HUES64 (cell line): ENCODE measurements around the gene SHISA9. TPM values are rescaled to one million over a fixed set of nuclear protein-coding genes. Genes with fewer than 3 reads are reported as not detected.
"Not testable (repeated sequence)": the region's sequence is repeated elsewhere in the genome, so short reads cannot be mapped to it uniquely, and the experiment has no call there.

Experiments
- H3K27ac ChIP-seq: 2 replicates; pipeline ENCODE4 v1.7.0; 2013; ENCODE audit warnings: low read depth, low read length, inconsistent platforms
- H3K27me3 ChIP-seq: 2 replicates; pipeline ENCODE4 v1.6.1; 2013; ENCODE audit warnings: mild to moderate bottlenecking, low read length; ENCODE audit not compliant: insufficient read depth
- H3K36me3 ChIP-seq: 2 replicates; pipeline ENCODE4 v1.6.1; 2013; ENCODE audit warnings: mild to moderate bottlenecking, low read length; ENCODE audit not compliant: insufficient read depth
- H3K4me1 ChIP-seq: 2 replicates; pipeline ENCODE4 v1.6.1; 2013; ENCODE audit warnings: mild to moderate bottlenecking, low read length, moderate library complexity; ENCODE audit not compliant: insufficient read depth
- H3K4me3 ChIP-seq: 2 replicates; pipeline ENCODE4 v1.5.1; 2013; ENCODE audit warnings: mild to moderate bottlenecking, low read length, moderate library complexity
- H3K9ac ChIP-seq: 2 replicates; pipeline ENCODE4 v1.6.1; 2013; ENCODE audit warnings: mild to moderate bottlenecking, low read depth, low read length
- H3K9me3 ChIP-seq: 2 replicates; pipeline ENCODE4 v1.6.1; 2013; ENCODE audit warnings: low read depth, low read length; ENCODE audit not compliant: insufficient read depth
- WGBS: fragments of 150-250, 120-280 bp; methylation state at CpG from one replicate; pipeline ENCODE4 v1.1.7; 2013; ENCODE audit warnings: missing lambda C conversion rate; 5-methylcytosine and 5-hydroxymethylcytosine counted together
- polyA plus RNA-seq, 2 experiments: library from polyadenylated mRNA; stranded (reverse); fragments of 50-300 nt; gene quantifications; one replicate each; pipeline ENCODE4 v1.2.3, GENCODE V29; 2013

Gene SHISA9
- polyA plus RNA-seq (2013, experiment 1 of 2) = 15.7 TPM
- polyA plus RNA-seq (2013, experiment 2 of 2) = 13.5 TPM

DNA sequence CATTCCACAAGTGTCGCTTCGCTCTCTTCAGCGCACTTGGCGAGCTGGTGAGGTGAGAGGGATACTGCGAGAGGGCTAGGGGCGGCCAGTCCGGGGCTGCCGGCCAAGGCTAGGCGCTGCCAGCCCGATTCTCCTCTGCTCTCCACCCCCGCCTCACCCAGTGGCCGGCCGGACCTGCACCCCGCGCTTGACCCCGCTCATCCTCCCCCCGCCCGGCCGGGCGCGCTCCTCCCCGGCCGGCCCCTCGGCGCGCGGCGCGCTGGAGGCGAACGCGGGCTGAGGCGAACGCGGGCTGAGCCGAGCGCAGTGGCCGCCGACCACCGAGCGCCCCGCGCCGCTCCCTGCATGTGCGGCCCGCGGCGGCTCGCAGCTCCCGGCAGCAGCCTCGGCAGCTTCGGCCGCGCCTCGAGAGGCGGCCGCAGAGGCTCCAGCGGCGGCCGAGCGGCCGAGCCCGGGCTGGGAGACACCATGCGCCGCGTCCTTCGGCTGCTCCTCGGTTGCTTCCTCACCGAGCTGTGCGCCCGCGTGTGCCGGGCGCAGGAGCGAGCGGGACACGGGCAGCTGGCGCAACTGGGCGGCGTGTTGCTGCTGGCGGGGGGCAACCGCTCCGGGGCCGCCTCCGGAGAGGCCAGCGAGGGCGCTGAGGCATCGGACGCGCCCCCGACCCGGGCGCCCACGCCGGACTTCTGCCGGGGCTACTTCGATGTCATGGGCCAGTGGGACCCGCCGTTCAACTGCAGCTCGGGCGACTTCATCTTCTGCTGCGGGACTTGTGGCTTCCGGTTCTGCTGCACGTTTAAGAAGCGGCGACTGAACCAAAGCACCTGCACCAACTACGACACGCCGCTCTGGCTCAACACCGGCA is at the start of gene SHISA9:
SHISA9 (plus strand) TSS at position 2 of the 865 bp plus-strand sequence.
- H3K4me1 ChIP-seq = peaks cover 32% of the 10 kb centered on the region
- peaks cover 50% of the 10 kb centered on the region for H3K27me3 ChIP-seq
- peak within 1 kb of the TSS; percentile 75 for H3K9ac ChIP-seq
- under 1% methylated on average over 106 of the region's 110 CpGs for WGBS
- H3K36me3 ChIP-seq = peaks cover 4% of the 10 kb centered on the region; the same call in 1 of the 2 replicates
- no peaks in the 10 kb centered on the region for H3K9me3 ChIP-seq
- H3K4me3 ChIP-seq = peak within 1 kb of the TSS; percentile 87
- H3K27ac ChIP-seq = no peak within 1 kb of the TSS

GRCh38 chr16:12853972-12854371 is 47.4 kb upstream of the SHISA9 start:
- Histone ChIP-seq H3K4me1 (no peaks in the 10 kb centered on the region), H3K27ac (no peak overlapping the region), H3K9ac (no peak overlapping the region), H3K27me3 (no peaks in the 10 kb centered on the region), H3K9me3 (no peaks in the 10 kb centered on the region), H3K4me3 (no peak overlapping the region), H3K36me3 (no peaks in the 10 kb centered on the region)
- WGBS = 88% methylated on average over 2 of the region's 3 CpGs

- not testable (repeated sequence) for H3K9me3 ChIP-seq, H3K36me3 ChIP-seq, H3K4me3 ChIP-seq, H3K9ac ChIP-seq, H3K27ac ChIP-seq, H3K27me3 ChIP-seq, H3K4me1 ChIP-seq
- 95% methylated on average over 2 of the region's 2 CpGs for WGBS
Measured at GRCh38 chr16:12857435-12857834, 44.0 kb upstream of the SHISA9 start.

- no peak overlapping the region for H3K9ac ChIP-seq
- WGBS = 95% methylated on average over 21 of the region's 22 CpGs
- no peaks in the 10 kb centered on the region for H3K9me3 ChIP-seq
- H3K27me3 ChIP-seq = no peaks in the 10 kb centered on the region
- no peak overlapping the region for H3K27ac ChIP-seq
- H3K4me1 ChIP-seq = no peaks in the 10 kb centered on the region
- no peak overlapping the region for H3K4me3 ChIP-seq
- no peaks in the 10 kb centered on the region for H3K36me3 ChIP-seq
Measured at GRCh38 chr16:12862327-12862726, 39.1 kb upstream of the SHISA9 start.

DNA sequence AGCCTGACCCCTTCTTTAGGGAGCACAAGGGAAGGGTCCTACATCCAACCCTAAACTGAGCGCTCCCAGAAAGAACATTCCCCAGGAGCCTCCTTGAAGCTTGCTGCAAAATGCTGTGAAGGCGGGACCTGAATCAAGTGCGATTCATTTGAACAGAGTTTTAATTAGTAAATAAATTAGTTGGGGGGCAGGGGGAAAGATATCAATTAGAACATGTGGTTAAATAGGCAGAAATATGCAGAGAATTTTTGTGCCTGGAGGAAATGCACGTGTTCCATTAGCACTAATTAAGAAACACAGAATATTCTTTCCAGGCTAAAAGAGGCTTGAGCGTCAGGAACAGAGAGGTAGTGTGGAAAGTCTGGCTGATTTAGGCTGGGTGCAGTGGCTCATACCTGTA is 38.5 kb upstream of the SHISA9 start:
- Histone ChIP-seq H3K27ac (no peak overlapping the region), H3K4me3 (no peak overlapping the region), H3K9ac (no peak overlapping the region), H3K4me1 (no peaks in the 10 kb centered on the region), H3K36me3 (no peaks in the 10 kb centered on the region), H3K27me3 (no peaks in the 10 kb centered on the region), H3K9me3 (no peaks in the 10 kb centered on the region)
- WGBS = 93% methylated on average over 5 of the region's 5 CpGs

GRCh38 chr16:12866981-12867551 is 34.3 kb upstream of the SHISA9 start:
- Histone ChIP-seq H3K4me1 (no peaks in the 10 kb centered on the region), H3K9me3 (no peaks in the 10 kb centered on the region), H3K27ac (no peak overlapping the region), H3K27me3 (no peaks in the 10 kb centered on the region), H3K9ac (no peak overlapping the region), H3K36me3 (no peaks in the 10 kb centered on the region), H3K4me3 (no peak overlapping the region)
- WGBS = 90% methylated on average over 3 of the region's 3 CpGs

- no peak overlapping the region for H3K9ac ChIP-seq
- H3K27me3 ChIP-seq = no peaks in the 10 kb centered on the region
- 69% methylated on average over 3 of the region's 3 CpGs for WGBS
- H3K9me3 ChIP-seq = no peaks in the 10 kb centered on the region
- H3K4me3 ChIP-seq = no peak overlapping the region
- H3K27ac ChIP-seq = no peak overlapping the region
- H3K4me1 ChIP-seq = no peaks in the 10 kb centered on the region
- no peaks in the 10 kb centered on the region for H3K36me3 ChIP-seq
Measured at GRCh38 chr16:12868169-12868568, 33.2 kb upstream of the SHISA9 start.

GRCh38 chr16:12868788-12869187 is 32.6 kb upstream of the SHISA9 start:
- no peak overlapping the region for H3K27ac ChIP-seq
- H3K27me3 ChIP-seq = no peaks in the 10 kb centered on the region
- 95% methylated on average over 8 of the region's 8 CpGs for WGBS
- H3K4me3 ChIP-seq = no peak overlapping the region
- no peaks in the 10 kb centered on the region for H3K4me1 ChIP-seq
- H3K36me3 ChIP-seq = no peaks in the 10 kb centered on the region
- no peaks in the 10 kb centered on the region for H3K9me3 ChIP-seq
- H3K9ac ChIP-seq = no peak overlapping the region

DNA sequence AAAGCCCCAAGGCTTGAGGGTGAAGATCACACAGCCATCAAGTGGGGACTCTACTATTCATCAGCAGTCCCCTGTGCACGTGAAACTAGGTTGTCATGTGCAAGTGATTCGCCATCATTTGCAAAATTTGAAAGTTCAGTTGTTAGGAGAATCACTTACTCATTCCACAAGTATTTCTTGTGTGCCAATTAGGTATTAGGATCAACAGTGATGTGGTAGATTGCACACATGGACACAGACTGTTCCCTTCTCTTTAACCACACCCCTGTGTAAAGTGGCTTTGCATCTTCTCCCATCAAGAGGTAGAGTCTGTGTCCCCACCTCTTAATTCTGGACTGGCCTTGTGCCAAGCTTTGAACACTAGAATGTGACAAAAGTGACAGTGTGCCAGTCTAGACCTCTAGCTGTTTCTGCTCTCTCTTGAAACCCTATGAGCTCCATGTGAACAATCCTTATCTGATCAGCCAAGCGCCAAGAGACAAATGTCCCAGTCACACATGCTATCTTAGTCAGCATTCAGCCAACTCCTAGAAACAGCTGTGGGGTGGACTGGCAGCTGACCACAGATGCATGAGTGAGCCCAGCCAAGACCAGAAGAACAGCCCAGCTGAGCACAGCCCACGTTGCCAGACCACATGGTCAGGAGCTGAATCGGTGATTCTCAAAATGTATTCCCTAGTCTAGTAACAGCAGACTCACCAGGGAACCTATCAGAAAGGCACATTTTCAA is 31.5 kb upstream of the SHISA9 start:
- 86% methylated on average over 5 of the region's 5 CpGs for WGBS
- peaks cover 9% of the 10 kb centered on the region for H3K4me1 ChIP-seq
- no peaks in the 10 kb centered on the region for H3K9me3 ChIP-seq
- H3K4me3 ChIP-seq = no peak overlapping the region
- H3K27me3 ChIP-seq = no peaks in the 10 kb centered on the region
- no peaks in the 10 kb centered on the region for H3K36me3 ChIP-seq
- H3K9ac ChIP-seq = no peak overlapping the region
- no peak overlapping the region for H3K27ac ChIP-seq

DNA sequence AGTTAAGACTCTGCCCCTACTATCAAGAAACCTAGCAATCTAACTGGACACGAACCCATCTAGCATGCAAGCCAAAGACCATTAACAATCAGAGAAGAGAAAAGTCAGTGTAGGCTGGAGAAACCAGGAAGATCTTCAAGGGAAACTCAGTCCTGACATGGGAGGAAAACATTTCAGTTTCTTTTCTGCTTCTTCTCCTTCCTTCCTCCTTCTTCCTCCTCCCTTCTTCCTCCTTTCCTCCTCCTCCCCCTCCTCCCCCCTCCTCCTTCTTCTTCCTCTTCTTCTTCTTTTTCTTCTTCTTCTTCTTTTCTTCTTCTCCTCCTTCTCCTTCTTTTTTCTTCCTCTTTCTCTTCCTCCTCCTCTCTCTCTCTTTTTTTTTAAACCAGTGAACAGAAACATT is 29.6 kb upstream of the SHISA9 start:
- Histone ChIP-seq H3K4me3 (no peak overlapping the region), H3K36me3 (no peaks in the 10 kb centered on the region), H3K27ac (no peak overlapping the region), H3K27me3 (no peaks in the 10 kb centered on the region), H3K9me3 (no peaks in the 10 kb centered on the region), H3K4me1 (peaks cover 9% of the 10 kb centered on the region), H3K9ac (no peak overlapping the region)
- 92% methylated on average over 1 of the region's 1 CpG for WGBS

GRCh38 chr16:12874186-12874585 is 27.2 kb upstream of the SHISA9 start:
- H3K36me3 ChIP-seq = no peaks in the 10 kb centered on the region
- no peaks in the 10 kb centered on the region for H3K27me3 ChIP-seq
- H3K9me3 ChIP-seq = no peaks in the 10 kb centered on the region
- no peak overlapping the region for H3K27ac ChIP-seq
- H3K4me1 ChIP-seq = peaks cover 9% of the 10 kb centered on the region
- no peak overlapping the region for H3K4me3 ChIP-seq
- WGBS = 35% methylated on average over 2 of the region's 2 CpGs
- H3K9ac ChIP-seq = no peak overlapping the region
